K562 (cell line): ENCODE data around the gene CHSY1. TPM values are rescaled to one million over a fixed set of nuclear protein-coding genes. Genes with fewer than 3 reads are reported as not detected.

Experiments used
- ATF2 ChIP-seq: sonication (generic); formaldehyde crosslinking; IDR thresholded peaks from 2 replicates; pipeline ENCODE4 v1.8.1; 2022; ENCODE audit warnings: missing genetic modification reagents
- ATF4 ChIP-seq: fragments of 450-650 bp; formaldehyde crosslinking; IDR thresholded peaks from 2 replicates; pipeline ENCODE4 v1.4.0; 2022; ENCODE audit warnings: mild to moderate bottlenecking, moderate library complexity
- CREB1 ChIP-seq, 2 experiments: sonication (generic) in 1 of 2; formaldehyde crosslinking in 1 of 2; IDR thresholded peaks; 2 replicates each; pipeline versions ENCODE4 v1.6.1 to v1.8.0; 2012 to 2022; ENCODE audit warnings: inconsistent platforms in 1 of 2, mild to moderate bottlenecking in 1 of 2, missing genetic modification reagents in 1 of 2, moderate library complexity in 1 of 2
- E4F1 ChIP-seq: fragments of 250-450 bp; sonication (Bioruptor Pico); IDR thresholded peaks from 2 replicates; pipeline ENCODE4 v1.5.0; 2021; ENCODE audit warnings: mild to moderate bottlenecking, borderline replicate concordance
- EGR1 ChIP-seq: fragments of 450-650 bp; conservative IDR thresholded peaks from 2 replicates; pipeline ENCODE4 v1.6.1; 2017; ENCODE audit warnings: mild to moderate bottlenecking
- MCM3 ChIP-seq: fragments of 450-650 bp; IDR thresholded peaks from 2 replicates; pipeline ENCODE4 v1.6.1; 2016
- POLR2AphosphoS2 ChIP-seq: IDR thresholded peaks from 2 replicates; pipeline ENCODE4 v1.6.1; 2012; ENCODE audit warnings: low read length, improper control_type of control experiment
- ZNF766 ChIP-seq: fragments of 200-800 bp; sonication (Bioruptor generic); conservative IDR thresholded peaks from 2 replicates; pipeline ENCODE4 v1.6.1; 2016; ENCODE audit warnings: missing genetic modification characterization, missing compliant biosample characterization
- polyA plus RNA-seq, 8 experiments: library from polyadenylated mRNA; depleted of rRNA in 4 of 8; stranded (reverse) in 5 of 8; unstranded in 3 of 8; fragments of >200 nt; fragmentation: Nextera tagmentation in 2 of 8; fragmentation: Illumina TruSeq in 1 of 8; extraction: Ambion mirVana in 2 of 8; extraction: Trizol in 1 of 8; gene quantifications; 2 replicates each; pipeline versions ENCODE4 v1.2.1 to v1.2.3, GENCODE V29; 2011 to 2014; ENCODE audit warnings: inconsistent platforms in 1 of 8, missing spikeins in 1 of 8
- total RNA-seq, 7 experiments: library from RNA; depleted of rRNA in 6 of 7; stranded (reverse); fragments of >200 nt in 6 of 7; fragmentation: Illumina TruSeq in 2 of 7; extraction: Trizol in 2 of 7; gene quantifications; 2 replicates each; pipeline versions ENCODE4 v1.2.1 to v1.2.3, GENCODE V29; 2011 to 2021; ENCODE audit warnings: low replicate concordance in 1 of 7

CHSY1 gene
- total and polyA plus RNA-seq, 9 of the 15 experiments (the other 6 are each of a cell fraction or from before 2014, with no cell fraction given) = 7.0 to 16.4 (median 13.4) TPM

GRCh38 chr15:101141926-101142527 is 109.8 kb downstream of the CHSY1 start (continued):
- TF ChIP-seq CREB1 (IDR thresholded peaks at IDR 0.05) (no peak), CREB1 (CRISPR knock-in tag; IDR thresholded peaks at IDR 0.05) (no peak), MCM3 (0 out of 2 replicates have a peak, but pooled peaks have one; percentile 4), E4F1 (CRISPR knock-in tag) (no peak), ATF4 (no peak), POLR2AphosphoS2 (no peak), ATF2 (no peak), ZNF766 (CRISPR knock-in tag) (no peak), EGR1 (0 out of 2 replicates have a peak, but pooled peaks have one; percentile 10)
- TF ChIP-seq, all 486 proteins: peak for 3
